Stimulated activated CD4-positive, alpha-beta T cell treated with anti-CD3 and anti-CD28 coated beads, Interleukin-1b, Interleukin-23, amount 100 ng/mL, for 24 hours (primary cell): ENCODE data around the gene PHTF1.
"Not testable (repeated sequence)": the region's sequence is repeated elsewhere in the genome, so short reads cannot be mapped to it uniquely, and the experiment has no call there.

ENCODE experiments used
- DNase-seq, 4 experiments: peaks; one replicate each; pipeline ENCODE4 v3.0.0-alpha.2; 2020; ENCODE audit warnings: low read depth in 4 of 4, low spot score in 1 of 4

PHTF1 gene

GRCh38 chr1:113732802-113733201, 26.5 kb downstream of the PHTF1 start:
- no peak for DNase-seq

DNA sequence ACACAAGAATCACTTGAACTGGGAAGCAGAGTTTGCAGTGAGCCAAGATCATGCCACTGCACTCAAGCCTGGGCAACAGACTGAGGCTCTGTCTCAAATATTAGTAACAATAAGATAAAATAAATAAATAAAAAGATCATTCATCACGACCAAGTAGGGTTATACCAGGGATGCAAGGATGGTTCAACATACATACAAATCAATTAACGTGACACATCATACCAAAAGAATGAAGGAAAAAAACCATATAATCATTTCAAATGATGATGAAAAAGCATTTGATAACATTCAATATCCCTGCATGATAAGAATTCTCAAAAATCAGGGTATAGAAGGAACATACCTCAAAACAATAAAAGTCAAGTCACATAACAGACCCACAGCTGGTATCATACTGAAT, 38.3 kb downstream of the PHTF1 start:
- no peak for DNase-seq

- DNase-seq, result not testable (repeated sequence)
Observed at GRCh38 chr1:113718621-113719020, 40.7 kb downstream of the PHTF1 start.

GRCh38 chr1:113717506-113717905, 41.8 kb downstream of the PHTF1 start:
- not testable (repeated sequence) for DNase-seq

DNA sequence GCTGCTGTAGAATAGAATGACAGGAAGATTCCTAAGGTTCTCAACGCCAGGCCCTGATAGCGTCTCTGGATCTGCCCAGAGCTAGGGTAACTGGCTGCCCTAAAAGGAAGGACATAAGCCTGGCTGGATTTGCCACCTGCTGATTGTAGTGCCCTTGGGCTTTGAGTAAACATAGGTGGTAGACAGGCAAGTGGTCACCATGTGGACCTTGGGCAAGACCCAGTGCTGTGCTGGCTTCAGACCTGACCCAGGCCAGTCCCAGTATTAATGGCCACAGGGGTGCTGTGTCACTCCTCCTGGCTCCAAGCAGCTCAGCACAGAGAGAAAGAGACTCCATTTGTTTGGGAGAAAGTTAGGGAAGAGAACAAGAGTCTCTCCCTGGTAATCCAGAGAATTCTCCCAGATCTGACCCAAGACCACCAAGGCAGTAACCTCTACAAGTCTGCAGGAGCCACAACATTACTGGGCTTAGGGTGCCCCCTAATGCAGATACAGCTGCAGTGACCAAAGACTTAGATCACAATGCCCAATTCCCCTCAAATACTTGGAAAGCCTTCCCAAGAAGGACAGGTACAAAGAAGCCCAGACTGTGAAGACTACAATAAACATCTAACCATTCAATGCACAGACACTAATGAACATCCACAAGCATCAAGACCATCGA, 44.5 kb downstream of the PHTF1 start:
- DNase-seq, result no peak

DNA sequence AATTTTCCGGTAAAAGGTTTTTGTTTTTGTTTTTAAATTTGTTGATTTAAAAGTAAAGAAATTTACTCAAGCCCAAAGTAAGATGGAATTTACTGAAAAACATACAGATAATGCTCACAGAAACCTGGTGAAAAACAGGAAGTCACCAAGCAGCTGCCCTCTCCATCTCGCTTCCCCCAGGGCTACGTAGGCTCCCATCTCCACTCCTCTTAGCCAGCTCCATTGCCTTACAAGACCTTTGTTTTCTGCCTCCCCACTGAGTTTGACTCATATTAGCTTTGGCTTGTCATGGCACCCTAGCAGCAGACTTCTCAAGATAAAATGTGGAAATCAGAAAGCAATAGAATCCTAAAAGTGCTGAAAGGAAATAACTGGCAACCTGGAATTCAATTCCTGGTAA, 57.9 kb downstream of the PHTF1 start:
- no peak for DNase-seq

- no peak for DNase-seq
Observed at GRCh38 chr1:113694910-113695309, 64.4 kb downstream of the PHTF1 start.

DNA sequence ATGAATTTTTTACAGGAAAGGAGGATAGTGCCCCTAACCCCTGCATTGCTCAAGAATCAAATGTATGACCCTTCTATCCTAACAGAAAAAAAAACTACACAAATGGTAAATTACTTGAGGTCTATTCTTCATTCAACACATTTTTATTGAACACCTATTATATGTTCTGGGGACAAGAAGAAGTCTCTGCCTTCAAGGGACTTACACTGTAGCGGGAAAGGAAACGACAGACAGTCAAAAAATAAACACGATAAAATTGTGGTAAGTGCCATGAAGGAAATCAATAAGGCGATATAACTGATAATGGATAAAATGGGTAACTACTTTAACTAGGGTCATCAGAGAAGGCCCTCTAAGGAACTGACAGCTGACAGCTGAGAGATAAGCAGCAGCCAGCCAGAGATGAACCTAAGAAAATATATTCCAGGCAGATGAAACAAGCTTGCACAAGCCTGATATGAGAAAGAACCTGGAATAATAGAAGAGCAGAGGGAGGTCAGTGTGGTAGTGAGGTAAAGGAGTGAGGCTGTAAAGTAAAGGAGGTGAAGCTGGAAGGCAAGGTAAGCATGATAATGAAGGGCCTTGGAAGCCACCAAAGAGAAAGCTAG, 66.4 kb downstream of the PHTF1 start:
- DNase-seq, result no peak

DNA sequence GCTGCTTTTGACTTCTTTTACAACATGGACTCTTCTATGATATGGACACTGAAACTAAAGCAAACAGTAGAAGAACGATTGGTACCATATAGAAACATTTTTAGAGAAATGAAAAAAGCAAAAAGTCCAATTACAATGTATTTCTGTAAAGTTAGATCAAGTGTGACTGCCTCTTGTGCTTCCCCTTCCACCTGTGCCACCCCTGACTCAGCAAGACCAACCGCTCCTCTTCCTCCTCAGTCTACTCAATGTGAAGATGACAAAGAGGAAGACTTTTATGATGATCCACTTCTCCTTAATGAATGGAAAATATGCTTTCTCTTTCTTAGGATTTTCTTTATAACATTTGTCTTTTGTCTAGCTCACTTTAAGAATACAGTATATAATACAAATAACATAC, 66.9 kb downstream of the PHTF1 start:
- no peak for DNase-seq

DNA sequence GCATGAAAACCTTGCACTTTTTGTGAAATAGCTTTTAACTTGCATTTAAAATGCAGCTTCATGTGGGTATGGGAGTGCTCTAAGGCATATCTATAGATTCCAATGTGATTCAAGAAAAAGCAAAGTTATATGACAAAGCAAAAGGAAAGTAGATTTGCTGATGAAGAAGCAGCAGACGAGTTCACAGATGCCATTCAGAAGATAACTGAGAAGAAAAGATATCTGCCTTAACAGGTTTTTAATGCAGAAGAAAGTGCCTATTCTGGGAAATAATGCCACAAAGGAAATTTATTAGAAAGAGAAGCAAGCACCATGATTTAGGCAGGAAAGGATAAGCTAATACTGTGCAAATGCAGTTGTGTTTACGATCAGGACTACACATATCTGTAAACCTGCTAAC, 68.1 kb downstream of the PHTF1 start:
- no peak for DNase-seq

DNA sequence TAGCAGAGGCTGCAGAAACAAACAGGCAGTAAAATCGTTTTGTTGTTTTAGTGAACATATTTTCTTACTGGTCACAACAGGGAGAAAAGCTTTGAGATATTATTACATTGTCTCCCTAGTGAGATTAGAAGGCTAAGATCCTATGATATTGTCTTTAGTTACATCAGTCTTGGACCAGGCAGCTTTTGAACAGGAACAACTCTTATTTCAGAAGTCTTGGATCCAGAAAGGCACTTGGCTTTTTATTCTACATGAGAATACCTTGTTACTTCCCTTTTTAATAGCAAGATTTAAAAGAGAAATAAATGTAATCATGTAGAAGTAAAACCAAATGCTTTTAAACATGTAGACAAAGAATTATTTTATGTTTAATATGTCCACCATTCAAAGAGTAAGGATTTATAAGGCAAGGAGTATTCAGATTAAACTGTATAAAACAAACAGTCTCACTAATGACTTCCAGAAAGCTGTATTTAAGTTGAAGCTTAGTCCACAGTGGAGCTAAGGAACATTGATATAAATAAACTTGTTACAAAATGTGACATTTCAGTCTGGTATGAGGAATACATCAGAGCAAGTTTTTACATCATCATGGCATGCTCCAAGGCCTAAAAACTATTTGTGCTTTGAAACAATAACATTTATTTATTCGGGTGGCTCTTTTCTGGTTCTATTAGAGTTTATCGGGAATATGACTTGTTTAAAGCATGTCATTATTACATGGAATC, 72.2 kb downstream of the PHTF1 start:
- DNase-seq, result no peak

DNA sequence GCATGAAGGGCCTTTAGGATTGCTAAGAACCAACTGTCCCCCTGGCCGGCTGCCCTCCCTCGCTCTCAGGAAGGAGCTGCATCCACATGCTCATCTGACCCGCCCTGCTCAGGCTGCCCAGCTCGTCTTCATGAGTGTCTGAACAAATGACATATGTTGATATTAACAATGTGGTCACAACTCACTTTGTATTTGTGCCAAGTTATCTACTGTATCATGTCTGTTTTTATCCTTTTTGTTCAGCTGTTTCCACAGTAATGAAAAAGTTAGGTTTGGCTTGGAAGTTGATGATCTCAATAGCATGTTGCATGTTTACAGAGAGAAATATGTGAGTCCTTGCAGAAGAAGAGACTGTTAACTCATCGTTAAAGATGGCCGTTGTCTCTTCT, 75.1 kb downstream of the PHTF1 start:
- no peak for DNase-seq

DNA sequence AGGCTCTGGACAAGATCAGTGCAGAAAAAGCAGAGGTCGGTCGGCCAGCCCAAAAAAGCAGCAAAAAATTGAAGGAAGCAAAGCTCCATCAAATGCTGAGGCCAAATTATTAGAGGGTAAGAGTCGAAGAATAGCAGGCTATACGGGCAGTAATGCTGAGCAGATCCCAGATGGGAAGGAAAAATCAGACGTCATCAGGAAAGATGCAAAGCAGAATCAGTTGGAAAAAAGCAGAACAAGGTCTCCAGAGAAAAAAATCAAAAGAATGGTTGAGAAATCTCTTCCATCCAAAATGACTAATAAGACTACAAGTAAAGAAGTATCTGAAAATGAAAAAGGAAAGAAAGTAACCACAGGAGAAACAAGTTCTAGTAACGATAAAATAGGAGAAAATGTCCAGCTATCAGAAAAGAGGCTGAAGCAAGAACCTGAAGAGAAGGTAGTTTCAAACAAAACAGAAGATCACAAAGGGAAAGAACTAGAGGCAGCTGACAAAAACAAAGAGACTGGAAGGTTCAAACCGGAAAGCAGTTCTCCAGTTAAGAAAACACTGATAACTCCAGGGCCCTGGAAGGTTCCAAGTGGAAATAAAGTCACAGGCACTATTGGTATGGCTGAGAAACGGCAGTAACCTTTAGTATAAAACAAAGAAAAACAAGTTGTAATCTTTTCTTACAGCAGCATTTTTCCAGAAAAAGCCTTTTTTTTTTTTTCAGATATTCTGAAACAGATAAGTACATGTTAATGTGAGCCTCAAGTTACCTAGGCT, 75.7 kb downstream of the PHTF1 start:
- no peak for DNase-seq

DNA sequence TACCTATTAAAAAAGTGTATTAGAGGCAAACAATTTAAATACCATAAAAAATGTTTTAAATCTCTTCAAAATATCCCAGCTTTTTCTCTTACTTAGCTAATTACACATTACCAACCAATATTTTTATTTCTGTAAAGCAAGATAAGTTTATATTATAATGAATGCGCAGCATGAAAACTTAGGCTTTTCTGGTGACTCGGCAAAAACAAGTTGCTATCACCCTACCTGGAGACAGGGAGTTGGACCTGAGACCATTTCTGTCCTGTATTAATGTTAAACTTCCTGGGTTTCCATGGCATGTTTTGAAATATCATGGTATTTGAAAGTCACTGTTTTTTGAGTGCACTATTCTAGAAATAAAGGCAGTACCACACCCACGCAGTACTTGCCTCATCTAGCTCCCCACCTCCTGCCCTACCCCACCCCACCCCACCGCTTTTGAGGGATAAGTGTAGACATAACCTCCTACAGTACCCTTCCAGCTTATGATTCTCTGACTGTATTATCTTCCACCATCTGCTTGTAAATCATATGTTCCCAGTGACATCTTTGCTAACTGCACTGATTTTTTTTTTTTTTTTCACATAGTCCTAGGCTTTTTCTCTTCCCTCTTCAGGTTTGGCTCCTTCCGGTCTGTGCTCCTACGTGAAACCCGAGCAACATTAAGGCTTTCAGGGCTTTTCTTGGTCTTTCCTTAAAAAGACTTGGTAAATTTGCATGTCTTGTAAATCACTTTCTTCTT, 77.5 kb downstream of the PHTF1 start:
- DNase-seq, result no peak

- no peak for DNase-seq
Observed at GRCh38 chr1:113678159-113678469, 81.2 kb downstream of the PHTF1 start.

GRCh38 chr1:113677250-113678158, 81.8 kb downstream of the PHTF1 start:
- DNase-seq, result no peak

DNA sequence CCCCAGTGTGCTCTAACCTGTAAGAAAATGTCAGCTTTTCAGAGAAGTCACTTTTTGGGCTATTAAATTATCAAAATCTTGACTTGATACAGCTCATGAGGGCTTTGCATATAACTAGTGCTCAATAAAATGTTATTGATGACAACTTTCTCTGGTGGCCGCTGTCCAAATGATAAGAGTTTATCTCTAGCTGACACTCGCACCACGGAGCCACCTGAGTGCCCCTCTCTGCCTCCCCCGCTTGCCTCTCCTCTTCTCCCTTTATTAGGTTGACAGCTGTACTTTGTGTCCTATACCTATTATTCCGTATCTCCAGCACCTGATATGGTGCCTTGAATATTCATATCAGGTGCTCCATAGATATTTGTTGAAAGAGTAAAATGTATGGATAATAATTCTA, 82.8 kb downstream of the PHTF1 start:
- DNase-seq, result no peak

- no peak for DNase-seq
Observed at GRCh38 chr1:113675302-113675701, 84.0 kb downstream of the PHTF1 start.

DNA sequence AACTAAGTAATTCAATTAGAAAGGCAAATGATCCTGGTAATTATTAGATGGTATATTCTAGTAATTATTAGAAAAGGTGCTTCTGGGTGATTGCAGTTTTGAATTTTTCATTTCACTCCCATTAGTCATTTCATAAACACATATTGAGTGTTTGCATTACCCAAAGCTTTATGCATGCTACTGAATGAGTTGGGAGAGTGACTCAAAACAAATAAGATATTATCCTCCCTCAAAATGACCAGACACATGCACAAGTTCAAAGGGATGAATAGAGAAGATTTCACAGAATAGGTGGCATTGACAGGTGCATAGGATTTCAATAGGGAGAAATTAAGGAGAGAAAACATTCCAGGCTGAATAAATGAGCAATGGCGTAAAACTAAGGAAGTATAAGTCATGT, 84.7 kb downstream of the PHTF1 start:
- no peak for DNase-seq

- DNase-seq, result no peak
Observed at GRCh38 chr1:113672491-113672890, 86.8 kb downstream of the PHTF1 start.
